ENCODE measurements around the gene SEC14L3.

Gene SEC14L3

DNA sequence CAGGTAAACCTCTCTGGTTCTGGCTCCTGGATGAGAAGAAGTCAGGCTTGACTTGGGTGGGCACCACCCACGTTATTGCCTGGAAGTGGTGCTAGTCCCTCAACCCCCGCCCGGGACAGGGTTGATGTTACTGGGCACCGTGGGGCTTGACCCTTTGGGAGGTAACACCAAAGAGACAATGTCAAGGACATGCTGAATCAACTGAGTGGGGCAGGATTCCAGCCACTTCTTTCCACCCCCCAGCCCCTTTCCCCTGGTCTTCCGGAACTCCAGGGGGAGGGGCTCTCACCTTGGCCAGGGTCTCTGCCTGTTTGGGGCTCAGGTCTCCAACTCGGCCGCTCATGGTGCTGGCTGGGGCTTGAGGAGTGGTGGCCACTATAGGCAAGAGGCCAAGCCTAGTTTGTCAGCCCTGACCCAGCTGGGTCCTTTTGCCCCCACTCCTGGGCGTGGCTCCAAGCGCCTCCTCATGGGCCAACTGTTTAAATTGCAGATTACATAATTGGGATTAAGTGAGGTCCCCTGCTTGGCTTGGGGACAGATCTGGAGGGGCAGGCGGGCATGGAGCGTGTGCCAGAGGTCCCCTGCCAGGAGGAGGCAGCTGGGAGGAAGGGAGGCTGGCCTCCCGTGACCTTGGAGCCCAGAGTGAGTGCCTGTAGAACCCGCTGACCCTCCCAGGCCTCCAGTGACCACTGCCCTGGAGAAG, at the start of gene SEC14L3:
TSS of gene SEC14L3 (minus strand) at position 402 of the 703 bp plus-strand sequence. CDS start at position 343, 59 bp downstream.
- DNase-seq: no peak

- DNase-seq: no peak
Measured at GRCh38 chr22:30519842-30520425, 48.1 kb upstream of the SEC14L3 start.

DNA sequence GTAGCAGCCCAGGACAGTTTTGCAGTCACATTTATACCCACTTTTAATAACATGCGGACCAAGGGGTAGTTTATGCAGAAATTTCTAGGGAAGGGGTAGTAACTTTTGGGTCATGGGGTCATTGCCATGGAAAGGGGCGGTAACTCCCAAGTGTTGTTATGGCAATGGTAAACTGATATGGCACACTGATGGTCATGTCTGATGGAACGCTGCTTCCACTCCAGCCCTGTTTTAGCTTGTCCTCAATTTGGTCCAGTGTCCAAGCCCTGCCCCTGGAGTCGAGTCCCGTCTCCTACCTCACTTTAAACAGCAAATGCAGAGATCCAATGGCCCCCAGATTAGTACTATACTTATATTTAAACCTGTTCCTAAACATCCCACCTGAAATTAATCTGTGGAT, 44.9 kb upstream of the SEC14L3 start:
- DNase-seq: no peak

- no peak for DNase-seq
Measured at GRCh38 chr22:30516273-30516672, 44.5 kb upstream of the SEC14L3 start.

DNA sequence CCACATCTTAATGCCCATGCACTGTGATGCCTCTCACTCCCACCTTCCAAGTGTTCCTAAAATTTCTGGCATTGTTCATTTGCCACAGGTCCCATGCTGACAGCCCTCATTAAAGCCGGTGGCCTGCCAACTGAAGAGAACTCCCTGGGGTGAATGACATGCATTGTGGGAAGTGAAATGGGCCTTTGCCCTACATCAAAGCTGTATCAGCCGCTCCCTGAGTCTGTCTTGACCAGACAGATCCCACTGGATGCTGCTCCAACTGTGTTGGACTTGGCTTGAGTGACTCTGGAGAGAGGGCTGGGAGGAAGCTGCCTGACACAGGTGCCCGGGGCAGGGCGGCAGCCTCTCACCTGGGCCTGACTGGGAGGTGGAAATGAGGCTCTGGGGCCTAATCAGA, 42.4 kb upstream of the SEC14L3 start:
- DNase-seq: no peak

- DNase-seq: no peak
Measured at GRCh38 chr22:30513462-30513861, 41.6 kb upstream of the SEC14L3 start.

DNA sequence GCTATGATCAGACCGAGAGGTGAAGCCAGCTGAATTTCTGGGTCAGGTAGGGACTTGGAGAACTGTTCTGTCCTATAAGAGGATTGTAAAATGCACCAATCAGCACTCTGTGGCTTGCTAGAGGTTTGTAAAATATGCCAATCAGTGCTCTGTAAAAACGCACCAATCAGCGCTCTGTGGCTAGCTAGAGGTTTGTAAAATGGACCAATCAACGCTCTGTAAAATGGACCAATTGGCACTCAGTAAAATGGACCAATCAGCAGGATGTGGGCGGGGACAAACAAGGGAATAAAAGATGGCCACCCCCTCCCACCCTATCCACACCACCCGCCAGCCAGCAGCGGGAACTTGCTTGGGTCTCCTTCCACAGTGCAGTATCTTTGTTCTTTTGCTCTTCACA, 40.1 kb upstream of the SEC14L3 start:
- no peak for DNase-seq

- DNase-seq: no peak
Measured at GRCh38 chr22:30511109-30511508, 39.3 kb upstream of the SEC14L3 start.

DNA sequence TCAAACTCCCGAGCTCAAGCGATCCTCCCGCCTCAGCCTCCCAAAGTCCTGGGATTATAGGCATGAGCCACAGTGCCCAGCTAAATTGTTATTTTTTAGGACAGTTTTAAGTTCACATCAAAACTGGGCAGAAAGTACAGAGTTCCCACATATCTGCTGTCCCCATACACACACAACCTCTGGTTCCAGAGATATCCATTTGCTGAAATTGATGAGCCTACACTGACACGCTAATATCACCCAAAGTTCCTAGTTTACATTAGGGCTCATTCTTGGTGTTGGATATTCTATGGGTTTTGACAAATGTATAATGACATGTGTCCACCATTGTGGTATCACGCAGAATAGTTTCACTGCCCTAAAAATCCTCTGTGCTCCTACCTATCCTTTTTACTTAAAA, 36.4 kb upstream of the SEC14L3 start:
- DNase-seq: no peak

DNA sequence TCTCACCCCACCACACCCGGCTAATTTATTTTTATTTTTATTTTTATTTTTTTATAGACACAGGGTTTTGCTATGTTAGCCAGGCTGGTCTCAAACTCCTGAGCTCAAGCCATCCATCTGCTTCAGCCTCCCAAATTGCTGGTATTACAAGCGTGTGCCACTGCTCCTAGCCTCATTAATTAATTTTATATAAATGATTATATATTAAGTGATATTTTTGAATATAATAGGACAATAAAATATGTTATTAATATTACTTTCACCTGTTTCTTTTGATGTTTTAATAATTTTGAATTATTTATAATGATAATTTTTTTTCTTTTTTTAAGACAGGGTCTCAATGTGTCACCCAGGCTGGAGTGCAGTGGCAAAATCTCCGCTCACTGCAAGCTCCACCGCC, 35.9 kb upstream of the SEC14L3 start:
- DNase-seq: no peak

DNA sequence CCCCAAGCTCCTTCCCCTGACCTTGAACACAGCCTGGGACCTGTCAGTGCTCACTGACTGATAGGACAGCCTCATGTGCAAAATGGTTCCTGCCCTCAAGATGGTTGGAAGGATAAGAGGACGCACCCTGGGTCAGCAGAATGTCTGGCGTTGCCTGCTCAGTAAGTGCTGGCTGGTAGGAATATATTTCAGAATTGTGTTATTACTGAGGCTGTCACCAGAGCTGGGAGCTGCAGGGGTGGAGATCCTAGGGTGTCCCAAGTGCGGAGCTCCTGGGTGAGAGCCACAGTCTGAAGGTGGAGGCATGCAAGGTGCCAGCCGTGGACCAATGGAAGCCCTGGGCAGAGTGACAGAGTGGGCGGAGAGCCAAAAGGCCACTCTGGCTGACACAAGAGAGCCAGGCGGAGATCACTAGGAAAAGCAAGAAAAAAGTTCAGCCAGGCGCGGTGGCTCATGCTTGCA, 34.7 kb upstream of the SEC14L3 start:
- no peak for DNase-seq

DNA sequence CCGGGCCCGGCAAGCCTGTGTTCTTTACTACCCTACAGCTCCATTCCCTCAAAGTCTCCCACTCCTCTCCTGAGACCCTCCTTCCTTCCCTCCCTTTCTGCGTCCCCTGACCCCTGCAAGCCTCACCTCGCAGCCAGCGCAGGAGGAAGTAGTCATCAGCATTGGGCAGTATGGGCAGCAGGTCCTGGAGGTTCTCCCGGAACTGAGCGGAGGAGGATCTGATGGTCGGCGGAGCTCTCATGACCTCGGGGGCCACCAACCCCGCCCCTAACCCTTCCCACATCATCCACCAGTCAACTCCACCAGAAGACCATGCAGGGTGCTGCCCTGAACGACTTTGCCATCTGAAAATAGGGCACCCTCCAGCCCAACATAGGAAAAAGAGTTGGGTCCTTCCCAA, 31.7 kb upstream of the SEC14L3 start:
- DNase-seq: no peak

- no peak for DNase-seq
Measured at GRCh38 chr22:30502911-30503310, 31.1 kb upstream of the SEC14L3 start.

GRCh38 chr22:30502153-30502552, 30.3 kb upstream of the SEC14L3 start:
- DNase-seq: no peak

DNA sequence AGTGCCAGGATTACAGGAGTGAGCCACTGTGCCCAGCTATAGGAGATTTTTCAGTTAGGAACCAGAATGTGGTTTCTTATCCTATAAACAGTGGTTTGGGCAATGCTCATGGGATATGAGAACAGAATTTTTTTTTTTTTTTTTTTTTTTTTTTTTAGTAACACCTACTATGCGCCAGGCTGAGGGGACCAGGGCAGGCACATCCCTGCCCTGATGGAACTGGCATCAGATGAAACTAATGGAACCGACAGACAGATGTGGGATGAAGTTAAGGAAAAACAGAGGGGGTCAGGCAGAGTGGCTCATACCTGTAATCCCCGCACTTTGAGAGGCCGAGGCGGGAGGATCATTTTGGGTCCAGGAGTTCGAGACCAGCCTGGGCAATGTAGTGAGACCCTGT, 28.8 kb upstream of the SEC14L3 start:
- no peak for DNase-seq

DNA sequence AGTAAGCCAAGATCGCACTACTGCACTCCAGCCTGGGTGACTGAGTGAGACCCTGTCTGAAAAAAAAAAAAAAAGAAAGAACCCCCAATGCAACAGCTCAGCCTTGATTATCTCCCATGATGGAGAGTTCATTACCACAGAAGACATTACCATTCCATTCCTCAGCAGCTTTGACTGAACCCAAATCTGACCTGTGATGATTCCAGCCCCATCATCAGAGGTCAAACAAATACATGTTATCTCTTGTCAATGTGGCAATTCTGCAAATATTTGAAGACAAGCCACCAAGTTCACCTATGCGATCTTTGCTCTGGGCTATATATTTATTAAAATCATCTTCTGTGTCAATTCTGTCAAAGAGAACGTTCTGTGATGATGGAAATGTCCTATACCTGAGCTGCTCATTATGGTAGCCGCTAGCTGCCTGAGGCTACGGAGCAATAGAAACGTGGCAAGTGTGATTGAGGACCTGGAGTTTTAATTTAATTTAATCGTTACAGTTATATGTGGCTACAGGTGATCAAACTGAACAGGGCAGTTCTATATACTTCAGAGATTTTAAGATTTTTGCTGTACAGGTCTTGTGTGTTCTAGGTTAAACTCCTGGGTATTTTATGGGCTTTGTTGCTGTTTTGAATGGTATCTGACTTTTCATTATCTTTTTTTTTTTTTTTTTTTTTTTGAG, 25.8 kb upstream of the SEC14L3 start:
- no peak for DNase-seq

- no peak for DNase-seq
Measured at GRCh38 chr22:30495041-30495784, 23.4 kb upstream of the SEC14L3 start.

- no peak for DNase-seq
Measured at GRCh38 chr22:30492144-30492543, 20.3 kb upstream of the SEC14L3 start.

- DNase-seq: no peak
Measured at GRCh38 chr22:30491381-30491780, 19.6 kb upstream of the SEC14L3 start.

GRCh38 chr22:30490399-30490798, 18.6 kb upstream of the SEC14L3 start:
- DNase-seq: no peak

- DNase-seq: no peak
Measured at GRCh38 chr22:30488121-30488520, 16.3 kb upstream of the SEC14L3 start.

DNA sequence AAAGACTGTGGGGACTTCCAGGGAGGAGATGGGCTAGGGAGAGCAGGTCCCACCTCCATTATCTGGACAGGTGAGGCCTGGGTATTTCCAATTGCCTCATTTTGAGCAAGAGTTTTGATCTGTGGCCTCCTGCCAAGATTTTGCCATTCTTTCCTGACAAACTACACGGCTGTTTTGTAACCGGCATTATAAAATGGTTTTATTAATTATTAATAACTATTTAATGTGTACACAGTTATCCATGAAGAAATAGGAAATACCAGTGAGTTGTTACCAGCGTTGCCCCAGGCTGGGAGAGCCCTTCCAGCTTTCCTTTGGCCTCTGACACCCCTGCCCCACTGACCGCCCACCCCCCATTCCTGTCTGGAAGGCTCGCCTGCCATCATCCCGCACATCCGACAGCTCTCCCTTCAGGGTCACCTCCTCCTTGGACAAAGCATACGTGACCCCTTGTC, 14.9 kb upstream of the SEC14L3 start:
- DNase-seq: no peak

DNA sequence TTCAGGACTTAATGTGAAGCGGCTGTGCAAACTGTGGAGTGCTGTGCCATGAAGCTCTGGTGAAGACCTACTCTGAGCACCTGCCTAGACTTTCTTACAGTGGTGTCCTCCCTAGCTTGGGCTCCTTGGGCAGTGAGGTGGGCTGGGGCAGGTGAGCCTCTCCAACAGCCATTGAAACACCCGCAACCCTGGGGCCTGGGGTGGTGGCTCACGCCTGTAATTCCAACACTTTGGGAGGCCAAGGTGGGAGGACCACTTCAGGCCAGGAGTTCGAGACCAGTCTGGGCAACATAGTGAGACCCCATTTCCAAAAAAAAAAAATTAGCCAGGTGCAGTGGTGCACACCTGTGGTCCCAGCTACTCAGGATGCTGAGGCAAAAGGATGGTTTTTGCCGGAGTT, 14.3 kb upstream of the SEC14L3 start:
- no peak for DNase-seq
